ENCODE measurements around the gene NRTN. TPM values are rescaled to one million over a fixed set of nuclear protein-coding genes. Genes with fewer than 3 reads are reported as not detected.
"Not testable (repeated sequence)": the region's sequence is repeated elsewhere in the genome, so short reads cannot be mapped to it uniquely, and the experiment has no call there.

NRTN gene
- total RNA-seq, 1 donor from 2014 or later = 3.7 TPM

- intact Hi-C loops (cut with DNase I) = no loop called here
- no peaks in the 10 kb centered on the region for H3K36me3 ChIP-seq
These were observed 27.2 kb downstream of the NRTN start for GRCh38 chr19:5832061-5832460.

GRCh38 chr19:5832527-5833216 is 27.8 kb downstream of the NRTN start:
- no peaks in the 10 kb centered on the region for H3K36me3 ChIP-seq
- H3K27me3 ChIP-seq = no peaks in the 10 kb centered on the region
- no peak for DNase-seq (ENCODE audit: extremely low spot score in 2 of 2)
- no peak overlapping the region for H3K4me3 ChIP-seq
- H3K9me3 ChIP-seq = no peaks in the 10 kb centered on the region
- TF ChIP-seq POLR2A (IDR thresholded peaks at IDR 0.05) = no peak
- no peak for TF ChIP-seq CTCF (IDR thresholded peaks at IDR 0.05)
- no peak for TF ChIP-seq POLR2AphosphoS5 (IDR thresholded peaks at IDR 0.05; ENCODE audit: insufficient read depth in 1 of 2, low read depth in 1 of 2)
- intact Hi-C loops (cut with DNase I) = no loop called here
- peaks cover 16% of the 10 kb centered on the region for H3K4me1 ChIP-seq
- no peak overlapping the region for H3K27ac ChIP-seq

More at GRCh38 chr19:5832061-5832460, 27.2 kb downstream of the NRTN start:
- Histone ChIP-seq H3K4me1 (peaks cover 16% of the 10 kb centered on the region), H3K27me3 (no peaks in the 10 kb centered on the region), H3K4me3 (no peak overlapping the region), H3K27ac (no peak overlapping the region), H3K9me3 (no peaks in the 10 kb centered on the region)
- DNase-seq (ENCODE audit: extremely low spot score in 2 of 2) = no peak
- TF ChIP-seq POLR2A (IDR thresholded peaks at IDR 0.05) (no peak), POLR2AphosphoS5 (IDR thresholded peaks at IDR 0.05; ENCODE audit: insufficient read depth in 1 of 2, low read depth in 1 of 2) (no peak), CTCF (IDR thresholded peaks at IDR 0.05) (no peak)

GRCh38 chr19:5837761-5838352 is 33.0 kb downstream of the NRTN start:
- Histone ChIP-seq H3K4me1 (no peaks in the 10 kb centered on the region), H3K27ac (no peak overlapping the region), H3K27me3 (no peaks in the 10 kb centered on the region), H3K36me3 (no peaks in the 10 kb centered on the region), H3K9me3 (no peaks in the 10 kb centered on the region), H3K4me3 (peak overlapping the region in 1 of 2 donors; percentile 28)
- TF ChIP-seq POLR2AphosphoS5 (IDR thresholded peaks at IDR 0.05; ENCODE audit: insufficient read depth in 1 of 2, low read depth in 1 of 2) = no peak
- no peak for TF ChIP-seq CTCF (IDR thresholded peaks at IDR 0.05)
- TF ChIP-seq POLR2A (IDR thresholded peaks at IDR 0.05) = no peak
- intact Hi-C loops (cut with DNase I) = no loop called here
- DNase-seq (ENCODE audit: extremely low spot score in 2 of 2) = no peak

- no peaks in the 10 kb centered on the region for H3K4me1 ChIP-seq
- no peak for DNase-seq (ENCODE audit: extremely low spot score in 2 of 2)
- H3K27ac ChIP-seq = no peak overlapping the region
- no peaks in the 10 kb centered on the region for H3K36me3 ChIP-seq
- intact Hi-C loops (cut with DNase I) = no loop called here
- H3K4me3 ChIP-seq = peak overlapping the region in 1 of 2 donors; percentile 28
- no peaks in the 10 kb centered on the region for H3K27me3 ChIP-seq
- H3K9me3 ChIP-seq = no peaks in the 10 kb centered on the region
- TF ChIP-seq POLR2A (IDR thresholded peaks at IDR 0.05) = no peak
These were observed 33.6 kb downstream of the NRTN start for GRCh38 chr19:5838353-5839064.

GRCh38 chr19:5839065-5840017 is 34.5 kb downstream of the NRTN start, which contains the start of gene FUT6:
TSS of gene FUT6 (minus strand) at chr19:5839702. CDS start at chr19:5832567, 7,135 bp downstream.
- TF ChIP-seq POLR2AphosphoS5 (IDR thresholded peaks at IDR 0.05; ENCODE audit: insufficient read depth in 1 of 2, low read depth in 1 of 2) = no peak
- TF ChIP-seq CTCF (IDR thresholded peaks at IDR 0.05) = no peak
- no peak for TF ChIP-seq POLR2A (IDR thresholded peaks at IDR 0.05)
- Histone ChIP-seq H3K9me3 (no peaks in the 10 kb centered on the region), H3K4me3 (peak within 1 kb of the TSS in 1 of 2 donors; percentile 28), H3K27ac (no peak within 1 kb of the TSS), H3K4me1 (no peaks in the 10 kb centered on the region), H3K36me3 (no peaks in the 10 kb centered on the region), H3K27me3 (no peaks in the 10 kb centered on the region)
- no peak for DNase-seq (ENCODE audit: extremely low spot score in 2 of 2)
- intact Hi-C loops (cut with DNase I) = no loop called here

- DNase-seq (ENCODE audit: extremely low spot score in 2 of 2); H3K4me3 ChIP-seq; H3K4me1 ChIP-seq; intact Hi-C loops (cut with DNase I); H3K27ac ChIP-seq; H3K27me3 ChIP-seq; H3K9me3 ChIP-seq; H3K36me3 ChIP-seq: not testable (repeated sequence)
These were observed 36.9 kb downstream of the NRTN start for GRCh38 chr19:5841735-5842111.

Data from vagina (tissue), 2 donors.